Tibial nerve (tissue), 4 donors: ENCODE data around the gene GTF2H4.

ENCODE experiments used
- EP300 ChIP-seq, 2 donors: sonication (generic); formaldehyde crosslinking; IDR thresholded peaks; one replicate each; pipeline ENCODE4 v1.6.1; 2017; ENCODE audit warnings: antibody characterized with exemption in 2 of 2, mild to moderate bottlenecking in 1 of 2
- POLR2A ChIP-seq, 2 donors: fragments of 450-650 bp; IDR thresholded peaks; one replicate each; pipeline ENCODE4 v1.6.1; 2017; ENCODE audit warnings: antibody characterized with exemption in 2 of 2, mild to moderate bottlenecking in 2 of 2, moderate library complexity in 2 of 2
- TF ChIP-seq, protein P1 (sequence below), 5 experiments: fragments of 200-600 bp in 3 of 5; fragments of 450-650 bp in 2 of 5; sonication (generic) in 3 of 5; IDR thresholded peaks; one replicate each; pipeline ENCODE4 v1.5.1; 2016 to 2019; ENCODE audit warnings: antibody characterized with exemption in 5 of 5, mild to moderate bottlenecking in 3 of 5, moderate library complexity in 2 of 5

GRCh38 chr6:30889496-30889885 is 18.5 kb upstream of the GTF2H4 start:
- TF ChIP-seq, protein P1, sequence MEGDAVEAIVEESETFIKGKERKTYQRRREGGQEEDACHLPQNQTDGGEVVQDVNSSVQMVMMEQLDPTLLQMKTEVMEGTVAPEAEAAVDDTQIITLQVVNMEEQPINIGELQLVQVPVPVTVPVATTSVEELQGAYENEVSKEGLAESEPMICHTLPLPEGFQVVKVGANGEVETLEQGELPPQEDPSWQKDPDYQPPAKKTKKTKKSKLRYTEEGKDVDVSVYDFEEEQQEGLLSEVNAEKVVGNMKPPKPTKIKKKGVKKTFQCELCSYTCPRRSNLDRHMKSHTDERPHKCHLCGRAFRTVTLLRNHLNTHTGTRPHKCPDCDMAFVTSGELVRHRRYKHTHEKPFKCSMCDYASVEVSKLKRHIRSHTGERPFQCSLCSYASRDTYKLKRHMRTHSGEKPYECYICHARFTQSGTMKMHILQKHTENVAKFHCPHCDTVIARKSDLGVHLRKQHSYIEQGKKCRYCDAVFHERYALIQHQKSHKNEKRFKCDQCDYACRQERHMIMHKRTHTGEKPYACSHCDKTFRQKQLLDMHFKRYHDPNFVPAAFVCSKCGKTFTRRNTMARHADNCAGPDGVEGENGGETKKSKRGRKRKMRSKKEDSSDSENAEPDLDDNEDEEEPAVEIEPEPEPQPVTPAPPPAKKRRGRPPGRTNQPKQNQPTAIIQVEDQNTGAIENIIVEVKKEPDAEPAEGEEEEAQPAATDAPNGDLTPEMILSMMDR (IDR thresholded peaks at IDR 0.05): no peak
- TF ChIP-seq POLR2A (IDR thresholded peaks at IDR 0.05): no peak
- no peak for TF ChIP-seq EP300 (IDR thresholded peaks at IDR 0.05)
